GM12878 (cell line): ENCODE measurements around the gene MTF1. TPM values are rescaled to one million over a fixed set of nuclear protein-coding genes. Genes with fewer than 3 reads are reported as not detected.

Experiments used
- CREB1 ChIP-seq: IDR thresholded peaks from 2 replicates; pipeline ENCODE4 v1.6.1; 2012; ENCODE audit warnings: low read depth, mild to moderate bottlenecking, inconsistent platforms
- EED ChIP-seq: sonication (generic); IDR thresholded peaks from 2 replicates; pipeline ENCODE4 v1.6.1; 2016; ENCODE audit warnings: antibody characterized with exemption, low read depth
- EZH2 ChIP-seq: IDR thresholded peaks from 2 replicates; pipeline ENCODE4 v1.6.1; 2012; ENCODE audit warnings: low read depth, mild to moderate bottlenecking, control low read depth, inconsistent platforms, low read length, borderline replicate concordance; ENCODE audit not compliant: control insufficient read depth
- HCFC1 ChIP-seq: fragments of 150-350 bp; IDR thresholded peaks from 2 replicates; pipeline ENCODE4 v1.6.1; 2014; ENCODE audit warnings: low read length
- IKZF2 ChIP-seq, 2 experiments: fragments of 450-650 bp; IDR thresholded peaks; 2 replicates each; pipeline ENCODE4 v1.6.1; 2017; ENCODE audit warnings: mild to moderate bottlenecking in 2 of 2, moderate library complexity in 2 of 2
- KDM1A ChIP-seq: fragments of 200-600 bp; sonication (generic); IDR thresholded peaks from 2 replicates; pipeline ENCODE4 v1.6.1; 2016; ENCODE audit warnings: borderline replicate concordance
- KLF5 ChIP-seq: fragments of 450-650 bp; IDR thresholded peaks from 2 replicates; pipeline ENCODE4 v1.6.1; 2014; ENCODE audit warnings: mild to moderate bottlenecking; ENCODE audit not compliant: partially characterized antibody
- MXI1 ChIP-seq: fragments of 150-350 bp; IDR thresholded peaks from 2 replicates; pipeline ENCODE4 v1.6.1; 2011; ENCODE audit warnings: low read depth, mild to moderate bottlenecking, inconsistent platforms, low read length, improper control_type of control experiment
- MYB ChIP-seq: fragments of 150-350 bp; IDR thresholded peaks from 2 replicates; pipeline ENCODE4 v1.6.1; 2014; ENCODE audit warnings: mild to moderate bottlenecking, low read depth, low read length, borderline replicate concordance
- NR2C1 ChIP-seq: fragments of 450-650 bp; IDR thresholded peaks from 2 replicates; pipeline ENCODE4 v1.6.1; 2017; ENCODE audit warnings: antibody characterized with exemption, mild to moderate bottlenecking, moderate library complexity
- NRF1 ChIP-seq: conservative IDR thresholded peaks from 2 replicates; pipeline ENCODE4 v1.6.1; 2011; ENCODE audit warnings: mild to moderate bottlenecking, low read depth, low read length, improper control_type of control experiment
- TARDBP ChIP-seq: IDR thresholded peaks from 2 replicates; pipeline ENCODE4 v1.6.1; 2016; ENCODE audit warnings: borderline replicate concordance
- TCF3 ChIP-seq: IDR thresholded peaks from 2 replicates; pipeline ENCODE4 v1.6.1; 2012; ENCODE audit warnings: low read depth, mild to moderate bottlenecking, low read length, borderline replicate concordance; ENCODE audit not compliant: insufficient read depth
- USF2 ChIP-seq: IDR thresholded peaks from 2 replicates; pipeline ENCODE4 v1.6.1; 2011; ENCODE audit warnings: low read depth, low read length, improper control_type of control experiment, borderline replicate concordance
- ZBTB33 ChIP-seq: fragments of 450-650 bp; IDR thresholded peaks from 2 replicates; pipeline ENCODE4 v1.6.1; 2017; ENCODE audit warnings: mild to moderate bottlenecking
- ZNF592 ChIP-seq: fragments of 450-650 bp; IDR thresholded peaks from 2 replicates; pipeline ENCODE4 v1.6.1; 2017; ENCODE audit warnings: mild to moderate bottlenecking, moderate library complexity
- polyA plus RNA-seq, 11 experiments: library from polyadenylated mRNA; depleted of rRNA in 4 of 11; unstranded in 6 of 11; stranded (reverse) in 5 of 11; fragments of >200 nt; fragmentation: Nextera tagmentation in 4 of 11; fragmentation: Illumina TruSeq in 1 of 11; extraction: Ambion mirVana in 4 of 11; extraction: Trizol in 1 of 11; gene quantifications; 1 replicate in 1 of 11; 2 replicates in 10 of 11; pipeline versions ENCODE4 v1.2.1 to v1.2.3, GENCODE V29; 2011 to 2016; ENCODE audit warnings: inconsistent platforms in 2 of 11, missing spikeins in 2 of 11, low read depth in 1 of 11
- total RNA-seq, 4 experiments: library from RNA; depleted of rRNA in 3 of 4; stranded (reverse); fragments of >200 nt in 3 of 4; fragmentation: Illumina TruSeq in 1 of 4; extraction: Trizol in 1 of 4; gene quantifications; 2 replicates each; pipeline versions ENCODE4 v1.2.1 to v1.2.3, GENCODE V29; 2013 to 2021
- TF ChIP-seq, protein P1 (sequence below): IDR thresholded peaks from 2 replicates; pipeline ENCODE4 v1.6.1; 2011; ENCODE audit warnings: mild to moderate bottlenecking, low read depth, low read length, moderate library complexity; ENCODE audit not compliant: insufficient replicate concordance
- TF ChIP-seq, protein P2 (sequence below): fragments of 450-650 bp; IDR thresholded peaks from 2 replicates; pipeline ENCODE4 v1.6.1; 2017; ENCODE audit warnings: antibody characterized with exemption, mild to moderate bottlenecking, moderate library complexity

MTF1 gene
- total and polyA plus RNA-seq, 10 of the 15 experiments (the other 5 are each of a cell fraction or from before 2014, with no cell fraction given) = 2.2 to 20.4 (median 6.7) TPM

DNA sequence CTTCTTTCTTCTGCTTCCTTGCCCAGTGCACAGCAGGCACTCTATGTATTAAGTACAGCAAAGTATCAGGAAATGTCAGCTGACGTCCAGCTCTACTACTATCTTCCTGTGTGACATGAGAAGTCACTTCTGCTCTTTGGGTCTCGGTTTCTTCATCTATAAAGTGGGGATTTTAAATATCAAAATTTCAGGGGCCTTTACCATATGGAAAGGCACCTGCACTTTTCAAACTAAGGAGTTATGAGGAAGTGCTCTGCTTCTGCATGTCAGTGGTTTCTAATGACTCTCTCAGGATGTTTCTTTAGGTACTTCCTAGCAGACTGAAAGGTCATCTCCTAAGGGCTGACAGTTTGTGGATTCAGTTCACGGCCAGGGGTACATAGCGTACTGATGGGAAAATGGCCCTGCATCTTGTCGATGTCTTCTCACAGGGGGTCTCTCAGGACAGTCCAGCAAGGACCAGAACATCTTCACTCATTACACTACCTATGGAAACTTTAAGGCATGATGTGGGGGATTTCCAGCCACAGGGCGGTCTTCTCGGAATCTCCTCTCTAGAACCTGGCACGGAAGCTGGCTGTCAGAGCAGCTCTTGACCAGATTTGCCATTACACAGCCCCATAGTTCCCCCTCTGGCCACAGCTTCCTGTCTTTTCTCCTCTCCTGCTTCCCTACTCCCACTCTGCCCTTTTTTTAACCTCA, 42.0 kb upstream of the MTF1 start (continued):
- no peak for TF ChIP-seq HCFC1
- TF ChIP-seq CREB1 = no peak
- TF ChIP-seq NRF1 = no peak
- peak; percentile 94 to 95 for TF ChIP-seq IKZF2 (IDR thresholded peaks at IDR 0.05)
- TF ChIP-seq, protein P1, sequence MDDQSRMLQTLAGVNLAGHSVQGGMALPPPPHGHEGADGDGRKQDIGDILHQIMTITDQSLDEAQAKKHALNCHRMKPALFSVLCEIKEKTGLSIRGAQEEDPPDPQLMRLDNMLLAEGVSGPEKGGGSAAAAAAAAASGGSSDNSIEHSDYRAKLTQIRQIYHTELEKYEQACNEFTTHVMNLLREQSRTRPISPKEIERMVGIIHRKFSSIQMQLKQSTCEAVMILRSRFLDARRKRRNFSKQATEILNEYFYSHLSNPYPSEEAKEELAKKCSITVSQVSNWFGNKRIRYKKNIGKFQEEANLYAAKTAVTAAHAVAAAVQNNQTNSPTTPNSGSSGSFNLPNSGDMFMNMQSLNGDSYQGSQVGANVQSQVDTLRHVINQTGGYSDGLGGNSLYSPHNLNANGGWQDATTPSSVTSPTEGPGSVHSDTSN = no peak
- no peak for TF ChIP-seq TCF3
- no peak for TF ChIP-seq KLF5
- TF ChIP-seq, protein P2, sequence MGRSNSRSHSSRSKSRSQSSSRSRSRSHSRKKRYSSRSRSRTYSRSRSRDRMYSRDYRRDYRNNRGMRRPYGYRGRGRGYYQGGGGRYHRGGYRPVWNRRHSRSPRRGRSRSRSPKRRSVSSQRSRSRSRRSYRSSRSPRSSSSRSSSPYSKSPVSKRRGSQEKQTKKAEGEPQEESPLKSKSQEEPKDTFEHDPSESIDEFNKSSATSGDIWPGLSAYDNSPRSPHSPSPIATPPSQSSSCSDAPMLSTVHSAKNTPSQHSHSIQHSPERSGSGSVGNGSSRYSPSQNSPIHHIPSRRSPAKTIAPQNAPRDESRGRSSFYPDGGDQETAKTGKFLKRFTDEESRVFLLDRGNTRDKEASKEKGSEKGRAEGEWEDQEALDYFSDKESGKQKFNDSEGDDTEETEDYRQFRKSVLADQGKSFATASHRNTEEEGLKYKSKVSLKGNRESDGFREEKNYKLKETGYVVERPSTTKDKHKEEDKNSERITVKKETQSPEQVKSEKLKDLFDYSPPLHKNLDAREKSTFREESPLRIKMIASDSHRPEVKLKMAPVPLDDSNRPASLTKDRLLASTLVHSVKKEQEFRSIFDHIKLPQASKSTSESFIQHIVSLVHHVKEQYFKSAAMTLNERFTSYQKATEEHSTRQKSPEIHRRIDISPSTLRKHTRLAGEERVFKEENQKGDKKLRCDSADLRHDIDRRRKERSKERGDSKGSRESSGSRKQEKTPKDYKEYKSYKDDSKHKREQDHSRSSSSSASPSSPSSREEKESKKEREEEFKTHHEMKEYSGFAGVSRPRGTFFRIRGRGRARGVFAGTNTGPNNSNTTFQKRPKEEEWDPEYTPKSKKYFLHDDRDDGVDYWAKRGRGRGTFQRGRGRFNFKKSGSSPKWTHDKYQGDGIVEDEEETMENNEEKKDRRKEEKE = no peak
- TF ChIP-seq EED = peak; percentile 79; the same call in 1 of the 2 replicates
- TF ChIP-seq KDM1A = no peak
- no peak for TF ChIP-seq TARDBP
- TF ChIP-seq EZH2 = no peak
- TF ChIP-seq ZNF592 = no peak
- no peak for TF ChIP-seq USF2
- TF ChIP-seq MYB = no peak
- no peak for TF ChIP-seq NR2C1
- no peak for TF ChIP-seq MXI1
- no peak for TF ChIP-seq ZBTB33
